ENCODE results near the gene TSKS. TPM values are rescaled to one million over a fixed set of nuclear protein-coding genes. Genes with fewer than 3 reads are reported as not detected.
A peak's percentile ranks its signal among the peaks of the same experiment; 100 is the strongest.

TSKS gene
- total RNA-seq, 1 experiment from 2014 or later = 0.28 TPM

GRCh38 chr19:49690079-49690655 lies 72.9 kb downstream of the TSKS start:
- Histone ChIP-seq H3K4ac (ENCODE audit: low read depth, low read length) (no peak overlapping the region), H3K23me2 (ENCODE audit: insufficient read length, low read depth, low read length, poor library complexity, severe bottlenecking) (peaks cover 19% of the 10 kb centered on the region), H3K9me3 (ENCODE audit: control insufficient read depth, low read depth, low read length) (no peaks in the 10 kb centered on the region), H4K20me1 (ENCODE audit: control insufficient read depth, insufficient read depth, insufficient read length) (no peaks in the 10 kb centered on the region), H3K18ac (ENCODE audit: insufficient read length, low read depth, low read length) (peak overlapping the region; percentile 87), H3K9ac (ENCODE audit: extremely low read depth, insufficient read length, low read length) (peak overlapping the region; percentile 83), H3K14ac (ENCODE audit: insufficient read depth, low read length) (peak overlapping the region; percentile 89), H3K56ac (ENCODE audit: insufficient read length, low read depth, low read length) (no peak overlapping the region), H2BK15ac (ENCODE audit: low read depth, low read length) (no peak overlapping the region), H3K27ac (ENCODE audit: insufficient read length, low read depth, low read length) (no peak overlapping the region), H4K91ac (ENCODE audit: insufficient read length, low read depth, low read length) (no peak overlapping the region), H3K79me2 (ENCODE audit: insufficient read depth, low read length) (no peaks in the 10 kb centered on the region), H2BK120ac (ENCODE audit: low read depth, low read length, poor library complexity, severe bottlenecking) (no peak overlapping the region), H2BK12ac (ENCODE audit: insufficient read length, low read depth, low read length) (no peak overlapping the region), H4K8ac (replicated peaks; ENCODE audit: insufficient read length, low read depth, low read length) (no peak overlapping the region), H3K27me3 (ENCODE audit: insufficient read depth, low read length) (no peaks in the 10 kb centered on the region), H3K79me1 (ENCODE audit: insufficient read depth, low read depth, low read length, poor library complexity, severe bottlenecking) (no peaks in the 10 kb centered on the region), H2AFZ (ENCODE audit: low read length) (no peak overlapping the region), H3K4me1 (ENCODE audit: insufficient read depth, low read length) (peaks cover 10% of the 10 kb centered on the region; the same call in 1 of the 2 replicates), H3K23ac (ENCODE audit: insufficient read length, low read depth, low read length) (no peak overlapping the region), H4K5ac (ENCODE audit: insufficient read length, low read depth, low read length) (no peak overlapping the region), H2BK5ac (ENCODE audit: insufficient read length, low read length) (no peak overlapping the region), H3K4me2 (ENCODE audit: insufficient read depth, insufficient read length, low read length) (peak overlapping the region; percentile 98), H2AK5ac (ENCODE audit: insufficient read length, low read length) (no peak overlapping the region), H3T11ph (ENCODE audit: low read length) (no peak overlapping the region), H2BK20ac (ENCODE audit: low read depth, low read length, poor library complexity, severe bottlenecking) (no peak overlapping the region)
- H3K4me1 Mint-ChIP-seq = peaks cover 26 to 50% of the 10 kb centered on the region in 2 experiments
- peak overlapping the region; percentile 92 to 97 (median 97) for H3K27ac Mint-ChIP-seq
- peaks cover 27 to 52% (median 45%) of the 10 kb centered on the region in 3 experiments for H3K36me3 Mint-ChIP-seq (ENCODE audit: insufficient read depth in 1 of 3, low read depth in 3 of 3)
- TF ChIP-seq, protein P1, sequence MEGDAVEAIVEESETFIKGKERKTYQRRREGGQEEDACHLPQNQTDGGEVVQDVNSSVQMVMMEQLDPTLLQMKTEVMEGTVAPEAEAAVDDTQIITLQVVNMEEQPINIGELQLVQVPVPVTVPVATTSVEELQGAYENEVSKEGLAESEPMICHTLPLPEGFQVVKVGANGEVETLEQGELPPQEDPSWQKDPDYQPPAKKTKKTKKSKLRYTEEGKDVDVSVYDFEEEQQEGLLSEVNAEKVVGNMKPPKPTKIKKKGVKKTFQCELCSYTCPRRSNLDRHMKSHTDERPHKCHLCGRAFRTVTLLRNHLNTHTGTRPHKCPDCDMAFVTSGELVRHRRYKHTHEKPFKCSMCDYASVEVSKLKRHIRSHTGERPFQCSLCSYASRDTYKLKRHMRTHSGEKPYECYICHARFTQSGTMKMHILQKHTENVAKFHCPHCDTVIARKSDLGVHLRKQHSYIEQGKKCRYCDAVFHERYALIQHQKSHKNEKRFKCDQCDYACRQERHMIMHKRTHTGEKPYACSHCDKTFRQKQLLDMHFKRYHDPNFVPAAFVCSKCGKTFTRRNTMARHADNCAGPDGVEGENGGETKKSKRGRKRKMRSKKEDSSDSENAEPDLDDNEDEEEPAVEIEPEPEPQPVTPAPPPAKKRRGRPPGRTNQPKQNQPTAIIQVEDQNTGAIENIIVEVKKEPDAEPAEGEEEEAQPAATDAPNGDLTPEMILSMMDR (conservative IDR thresholded peaks at IDR 0.05) = no peak; the same call in 2 of the 3 replicates
- no CpG with 5 or more reads among the region's 39 CpGs for WGBS (ENCODE audit: extremely low coverage, insufficient read length, low lambda C conversion rate)
- no peaks in the 10 kb centered on the region; the same call in 1 of the 2 replicates for H3K27me3 Mint-ChIP-seq (ENCODE audit: low read depth)
- no peak for DNase-seq
- peak overlapping the region; percentile 83 to 98 for H3K4me3 Mint-ChIP-seq
- H3K9me3 Mint-ChIP-seq = peaks cover 0 to 3% of the 10 kb centered on the region in 2 experiments; a peak in 2 of 5 replicates

Small RNAs within 50 kb of the gene (microRNA-seq; reads per million reads assigned to microRNA genes)
- 0.46 reads per million for gene MIR6799 (ENCODE audit: borderline microRNAs expressed)

Other genes with a start within 250 kb of the TSKS start
- 14.5 and 15.0 TPM in 2 replicates for gene RCN3, start 235.3 kb downstream of the TSKS start, total RNA-seq (2021)
- 75.1 and 78.4 TPM in 2 replicates for gene NOSIP, start 182.8 kb downstream of the TSKS start, total RNA-seq (2021)
- 3.3 and 3.5 TPM in 2 replicates for gene PRRG2, start 182.0 kb downstream of the TSKS start, total RNA-seq (2021)
- gene PRR12, start 172.1 kb downstream of the TSKS start, total RNA-seq (2021) = 64.2 and 65.9 TPM in 2 replicates
- 8.3 and 9.9 TPM in 2 replicates for gene RRAS, start 123.2 kb downstream of the TSKS start, total RNA-seq (2021)
- gene SCAF1, start 121.1 kb downstream of the TSKS start, total RNA-seq (2021) = 85.3 and 86.4 TPM in 2 replicates
- 185 and 205 TPM in 2 replicates for gene IRF3, start 97.4 kb downstream of the TSKS start, total RNA-seq (2021)
- gene BCL2L12, start 97.4 kb downstream of the TSKS start, total RNA-seq (2021) = 145 and 154 TPM in 2 replicates
- 504 and 505 TPM in 2 replicates for gene PRMT1, start 86.0 kb downstream of the TSKS start, total RNA-seq (2021)
- gene ADM5, start 73.7 kb downstream of the TSKS start, total RNA-seq (2021) = 13.5 and 13.6 TPM in 2 replicates
- 66.4 and 74.6 TPM in 2 replicates for gene CPT1C, start 72.2 kb downstream of the TSKS start, total RNA-seq (2021)
- 108 and 109 TPM in 2 replicates for gene AP2A1, start 3.7 kb upstream of the TSKS start, total RNA-seq (2021)
- gene FUZ, start 50.0 kb upstream of the TSKS start, total RNA-seq (2021) = 25.1 and 29.7 TPM in 2 replicates
- gene MED25, start 55.0 kb upstream of the TSKS start, total RNA-seq (2021) = 76.7 and 77.5 TPM in 2 replicates
- 309 and 317 TPM in 2 replicates for gene PTOV1, start 87.9 kb upstream of the TSKS start, total RNA-seq (2021)
- 144 and 157 TPM in 2 replicates for gene PNKP, start 104.3 kb upstream of the TSKS start, total RNA-seq (2021)
- gene AKT1S1, start 114.0 kb upstream of the TSKS start, total RNA-seq (2021) = 43.5 and 44.6 TPM in 2 replicates
- gene TBC1D17, start 114.4 kb upstream of the TSKS start, total RNA-seq (2021) = 33.6 and 33.9 TPM in 2 replicates
- 0.29 and 0.61 TPM in 2 replicates for gene IL4I1, start 133.6 kb upstream of the TSKS start, total RNA-seq (2021)
- 18.5 and 20.6 TPM in 2 replicates for gene ATF5, start 165.9 kb upstream of the TSKS start, total RNA-seq (2021)
- gene NUP62, start 166.2 kb upstream of the TSKS start, total RNA-seq (2021) = 127 and 137 TPM in 2 replicates
- not detected in 2 replicates for gene SIGLEC11, start 197.9 kb upstream of the TSKS start, total RNA-seq (2021)

Measured in H9 (cell line).